Fibroblast of the aortic adventitia (primary cell): ENCODE data around the gene ERICH2. TPM values are rescaled to one million over a fixed set of nuclear protein-coding genes. Genes with fewer than 3 reads are reported as not detected.

Experiments used
- DNase-seq: peaks from one replicate; pipeline ENCODE4 v3.0.0-alpha.2; 2010; ENCODE audit warnings: low read depth
- H3K4me3 ChIP-seq: 2 replicates; pipeline ENCODE4 v1.5.1; 2011; ENCODE audit warnings: low read depth, mild to moderate bottlenecking, control low read depth, low read length, moderate library complexity
- total RNA-seq: library from RNA; depleted of rRNA; stranded (reverse); fragments of >200 nt; gene quantifications from 2 replicates; pipeline ENCODE4 v1.2.3, GENCODE V29; 2012; ENCODE audit warnings: low replicate concordance
- TF ChIP-seq, protein P1 (sequence below): IDR thresholded peaks from 2 replicates; pipeline ENCODE4 v1.5.1; 2011; ENCODE audit warnings: mild to moderate bottlenecking, low read length, control low read depth, inconsistent platforms; ENCODE audit not compliant: insufficient read depth

ERICH2 gene
- total RNA-seq, 1 donor, result not detected

DNA sequence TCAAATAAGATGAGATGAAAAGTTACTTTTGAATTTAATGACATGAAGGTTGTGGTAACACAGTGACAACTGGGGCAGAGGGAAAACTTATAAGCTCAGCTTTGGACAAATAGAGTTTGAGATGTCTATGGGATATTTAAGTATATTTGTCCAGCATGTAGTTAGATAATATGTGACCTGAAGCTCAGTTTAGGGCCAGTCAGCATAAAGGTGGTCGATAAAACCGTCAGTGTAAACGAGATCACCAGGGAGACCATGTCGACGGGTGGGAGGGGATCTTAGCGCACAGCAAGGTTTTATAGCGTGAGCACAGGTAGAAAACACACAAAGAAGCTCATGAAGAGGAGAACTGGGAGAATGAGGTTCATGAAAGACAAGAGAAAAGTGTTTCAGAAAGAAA is 7.4 kb upstream of the ERICH2 start:
- TF ChIP-seq, protein P1, sequence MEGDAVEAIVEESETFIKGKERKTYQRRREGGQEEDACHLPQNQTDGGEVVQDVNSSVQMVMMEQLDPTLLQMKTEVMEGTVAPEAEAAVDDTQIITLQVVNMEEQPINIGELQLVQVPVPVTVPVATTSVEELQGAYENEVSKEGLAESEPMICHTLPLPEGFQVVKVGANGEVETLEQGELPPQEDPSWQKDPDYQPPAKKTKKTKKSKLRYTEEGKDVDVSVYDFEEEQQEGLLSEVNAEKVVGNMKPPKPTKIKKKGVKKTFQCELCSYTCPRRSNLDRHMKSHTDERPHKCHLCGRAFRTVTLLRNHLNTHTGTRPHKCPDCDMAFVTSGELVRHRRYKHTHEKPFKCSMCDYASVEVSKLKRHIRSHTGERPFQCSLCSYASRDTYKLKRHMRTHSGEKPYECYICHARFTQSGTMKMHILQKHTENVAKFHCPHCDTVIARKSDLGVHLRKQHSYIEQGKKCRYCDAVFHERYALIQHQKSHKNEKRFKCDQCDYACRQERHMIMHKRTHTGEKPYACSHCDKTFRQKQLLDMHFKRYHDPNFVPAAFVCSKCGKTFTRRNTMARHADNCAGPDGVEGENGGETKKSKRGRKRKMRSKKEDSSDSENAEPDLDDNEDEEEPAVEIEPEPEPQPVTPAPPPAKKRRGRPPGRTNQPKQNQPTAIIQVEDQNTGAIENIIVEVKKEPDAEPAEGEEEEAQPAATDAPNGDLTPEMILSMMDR, result no peak
- no peak for DNase-seq
- no peak overlapping the region for H3K4me3 ChIP-seq

DNA sequence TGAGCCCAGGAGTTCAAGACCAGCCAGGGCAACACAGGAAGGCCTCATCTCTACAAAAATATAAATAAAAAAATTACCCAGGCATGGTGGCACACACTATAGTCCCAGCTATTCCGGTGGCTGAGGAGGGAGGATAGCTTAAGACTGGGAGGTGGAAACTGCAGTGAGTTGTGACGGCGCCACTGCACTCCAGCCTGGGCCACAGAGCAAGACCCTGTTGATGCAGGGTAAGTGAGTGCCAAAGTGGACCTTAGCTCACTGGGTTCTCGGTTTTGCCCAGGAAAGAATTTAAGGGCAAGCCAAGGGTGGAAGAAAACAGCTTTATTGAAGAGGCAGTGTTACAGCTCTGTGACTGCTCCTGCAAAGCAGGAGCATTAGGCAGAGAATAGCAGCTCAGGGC is 6.9 kb upstream of the ERICH2 start:
- TF ChIP-seq, protein P1, result no peak
- DNase-seq, result no peak
- H3K4me3 ChIP-seq, result no peak overlapping the region

DNA sequence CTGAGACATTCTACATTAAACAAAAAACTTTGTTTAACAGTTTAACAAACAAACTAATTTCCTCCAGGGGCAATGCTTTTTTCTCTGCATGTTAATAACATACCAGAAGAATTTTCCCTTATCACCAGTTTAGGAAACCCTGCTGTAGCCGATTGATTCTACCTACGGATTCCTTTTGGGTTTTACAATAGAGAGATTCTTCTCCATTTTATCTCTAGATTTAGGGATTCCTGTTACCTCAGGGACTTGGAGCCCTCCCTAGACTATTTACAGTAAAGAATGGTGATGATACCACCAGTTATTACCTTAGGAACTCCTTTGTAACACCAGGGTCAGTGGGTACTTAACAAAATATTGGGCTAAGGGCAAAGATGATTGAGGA is 5.3 kb upstream of the ERICH2 start:
- no peak overlapping the region for H3K4me3 ChIP-seq
- TF ChIP-seq, protein P1, result no peak
- DNase-seq, result no peak

DNA sequence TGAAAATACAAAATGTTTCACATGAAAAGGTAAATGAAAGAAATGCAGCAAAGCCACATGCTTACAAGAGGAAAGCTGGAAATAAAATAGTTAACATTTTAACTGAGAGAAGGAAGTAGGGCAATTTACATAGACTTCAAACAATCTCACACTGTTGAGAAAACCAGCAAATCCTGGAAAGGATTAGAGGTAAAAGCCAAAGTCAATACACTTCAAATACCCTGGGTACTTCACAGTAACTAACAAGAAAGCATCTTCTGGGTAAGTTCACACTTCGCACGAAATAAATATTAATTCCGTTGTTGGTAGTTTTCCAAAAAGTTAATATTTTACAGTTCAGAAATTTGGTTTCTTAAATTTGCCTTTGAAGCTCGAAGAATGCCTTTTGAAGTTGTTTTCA is 3.5 kb upstream of the ERICH2 start:
- DNase-seq, result no peak
- H3K4me3 ChIP-seq, result no peak overlapping the region
- TF ChIP-seq, protein P1, result no peak

DNA sequence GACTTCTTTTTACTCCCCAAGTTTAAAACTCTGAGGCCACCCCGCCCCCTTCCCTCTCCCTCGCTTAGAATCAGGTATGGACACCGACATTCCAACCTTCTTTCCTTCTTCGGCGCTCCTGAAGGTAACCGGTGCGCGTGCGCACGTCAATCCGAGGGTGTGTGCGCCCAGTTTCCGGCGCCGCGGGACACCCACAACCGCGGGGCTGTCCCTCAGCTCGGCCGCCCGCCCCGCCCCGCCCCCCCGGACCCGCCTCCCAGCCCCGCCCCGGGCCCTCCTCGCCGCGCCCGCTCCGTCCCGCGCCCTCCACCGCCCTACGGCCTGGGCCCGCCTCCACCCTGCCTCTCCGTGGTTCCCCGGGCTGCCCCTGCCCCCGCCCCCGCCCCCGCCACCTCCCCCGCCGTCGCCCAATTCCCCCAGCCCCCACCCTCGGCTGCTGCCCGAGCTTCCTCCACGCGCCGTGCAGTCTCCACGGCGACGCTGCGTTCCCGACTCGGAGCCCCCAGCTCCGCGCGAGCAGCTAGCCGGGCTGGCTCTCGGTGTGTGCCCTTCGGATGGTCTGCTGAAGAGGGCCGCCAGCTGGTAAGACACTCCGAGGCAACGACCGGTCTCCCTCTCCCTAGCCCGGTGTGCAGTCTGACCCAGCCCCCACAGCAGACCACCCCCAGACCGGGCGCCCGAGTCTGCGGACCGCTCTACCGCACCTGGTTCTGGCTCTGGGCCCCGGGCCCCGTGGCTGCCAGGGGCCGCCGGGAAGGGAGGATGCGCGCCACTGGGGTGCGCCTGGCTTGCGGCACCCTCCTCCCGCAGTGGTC is 635 bp downstream of the ERICH2 start:
- DNase-seq, result peak; percentile 33
- peak overlapping the region; percentile 68 for H3K4me3 ChIP-seq
- TF ChIP-seq, protein P1, result no peak

DNA sequence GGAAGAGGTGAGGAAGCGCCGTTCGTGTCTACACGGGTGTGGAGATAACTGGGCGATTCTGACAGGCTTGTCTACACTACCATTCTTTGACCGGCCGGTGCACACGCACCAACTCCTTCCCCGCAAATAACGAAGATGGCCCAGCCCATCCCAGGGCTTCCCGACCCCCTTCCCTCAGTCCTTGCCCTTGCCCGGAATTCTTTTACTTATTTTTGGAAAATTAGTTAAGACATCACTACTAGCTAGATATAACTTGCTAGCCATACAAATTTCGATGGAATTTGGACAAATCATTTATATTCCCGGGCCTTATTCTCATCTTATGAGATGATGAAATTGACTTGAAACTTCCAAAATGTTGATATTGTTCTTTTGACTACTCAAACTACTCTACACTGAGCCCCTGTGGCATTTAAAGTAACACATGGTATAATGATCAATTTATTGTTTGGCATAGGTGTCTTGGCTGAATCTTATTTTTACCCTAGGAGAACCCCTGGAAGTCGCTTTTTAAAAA is 1.3 kb downstream of the ERICH2 start:
- TF ChIP-seq, protein P1, result no peak
- H3K4me3 ChIP-seq, result peak overlapping the region; percentile 68

More for the DNA sequence above, 1.3 kb downstream of the ERICH2 start:
- DNase-seq, result peak; percentile 20
